ENCODE measurements around the gene PPFIA4. TPM values are rescaled to one million over a fixed set of nuclear protein-coding genes. Genes with fewer than 3 reads are reported as not detected.

The PPFIA4 gene
- total RNA-seq, 1 experiment from 2014 or later: 4.5 TPM

- in situ Hi-C loops (cut with HindIII; ENCODE audit: low pct_unique_long_range_greater_than_20kb, low sequenced_read_pairs): no loop called here
- no peak for DNase-seq (ENCODE audit: low read depth, low spot score)
Observed at GRCh38 chr1:203072002-203072602, 45.8 kb downstream of the PPFIA4 start.

DNA sequence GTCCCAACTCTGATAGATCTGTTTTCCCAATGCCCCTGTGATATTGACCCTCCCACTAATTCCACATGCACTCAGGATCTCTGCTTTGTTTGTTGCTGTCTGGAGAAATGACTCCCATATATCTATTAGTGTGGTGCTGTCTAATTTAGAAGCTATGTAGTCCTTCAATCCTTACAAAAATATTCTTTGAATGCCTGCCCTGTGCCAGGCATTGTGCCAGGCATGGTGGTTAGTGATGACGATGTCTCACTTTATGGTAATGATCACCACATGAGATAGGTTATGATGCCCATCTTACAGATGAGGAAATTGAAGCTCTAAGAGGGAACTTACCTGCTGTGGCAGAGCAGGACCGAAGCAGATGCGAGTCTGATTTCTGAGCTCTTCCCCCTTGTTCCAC, 46.6 kb downstream of the PPFIA4 start:
- no peak for DNase-seq (ENCODE audit: low read depth, low spot score)
- in situ Hi-C loops (cut with HindIII; ENCODE audit: low pct_unique_long_range_greater_than_20kb, low sequenced_read_pairs): no loop called here

- in situ Hi-C loops (cut with HindIII; ENCODE audit: low pct_unique_long_range_greater_than_20kb, low sequenced_read_pairs): no loop called here
- DNase-seq (ENCODE audit: low read depth, low spot score): no peak
Observed at GRCh38 chr1:203073469-203073868, 47.2 kb downstream of the PPFIA4 start.

GRCh38 chr1:203074610-203075009, 48.3 kb downstream of the PPFIA4 start:
- DNase-seq (ENCODE audit: low read depth, low spot score): no peak
- in situ Hi-C loops (cut with HindIII; ENCODE audit: low pct_unique_long_range_greater_than_20kb, low sequenced_read_pairs): no loop called here

DNA sequence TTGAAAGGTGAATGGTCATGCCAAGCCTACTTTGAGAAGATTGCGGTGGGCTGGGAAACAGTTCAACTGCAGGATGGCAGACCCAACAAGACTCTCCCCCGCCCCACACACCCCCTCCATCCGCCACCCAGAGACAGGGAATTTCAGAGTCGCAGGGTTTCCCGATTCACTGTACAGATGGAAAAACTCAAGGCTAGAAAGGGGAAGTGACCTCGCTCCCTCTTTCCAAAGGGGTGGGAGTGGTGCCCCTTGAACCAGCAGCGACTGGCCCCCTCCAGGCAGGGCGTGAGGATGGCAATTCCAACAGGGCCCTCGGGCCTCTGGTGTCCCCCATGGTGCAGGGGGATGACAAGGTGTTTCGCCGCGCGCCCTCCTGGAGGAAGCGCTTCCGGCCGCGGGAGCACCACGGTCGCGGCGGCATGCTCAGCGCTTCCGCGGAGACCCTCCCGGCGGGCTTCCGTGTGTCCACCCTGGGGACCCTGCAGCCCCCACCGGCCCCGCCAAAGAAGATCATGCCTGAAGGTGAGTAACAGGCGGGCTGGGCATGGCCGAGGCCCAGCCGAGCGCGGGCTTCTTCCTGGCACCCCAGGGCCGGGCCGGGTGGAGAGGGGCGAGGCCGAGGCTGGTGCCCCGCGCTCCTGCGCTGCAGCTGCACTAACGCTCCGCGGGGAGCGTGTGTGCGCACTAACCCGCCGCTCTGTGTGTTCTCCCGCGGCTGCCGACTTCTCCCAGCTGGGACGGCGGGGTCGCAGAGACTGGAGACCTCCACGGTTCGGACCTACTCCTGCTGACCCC, 49.1 kb downstream of the PPFIA4 start:
- in situ Hi-C loops (cut with HindIII; ENCODE audit: low pct_unique_long_range_greater_than_20kb, low sequenced_read_pairs): no loop called here
- DNase-seq (ENCODE audit: low read depth, low spot score): no peak

GRCh38 chr1:203076031-203076511, 49.8 kb downstream of the PPFIA4 start:
- in situ Hi-C loops (cut with HindIII; ENCODE audit: low pct_unique_long_range_greater_than_20kb, low sequenced_read_pairs): no loop called here
- no peak for DNase-seq (ENCODE audit: low read depth, low spot score)

- DNase-seq (ENCODE audit: low read depth, low spot score): no peak
- in situ Hi-C loops (cut with HindIII; ENCODE audit: low pct_unique_long_range_greater_than_20kb, low sequenced_read_pairs): no loop called here
Observed at GRCh38 chr1:203077367-203077766, 51.1 kb downstream of the PPFIA4 start.

DNA sequence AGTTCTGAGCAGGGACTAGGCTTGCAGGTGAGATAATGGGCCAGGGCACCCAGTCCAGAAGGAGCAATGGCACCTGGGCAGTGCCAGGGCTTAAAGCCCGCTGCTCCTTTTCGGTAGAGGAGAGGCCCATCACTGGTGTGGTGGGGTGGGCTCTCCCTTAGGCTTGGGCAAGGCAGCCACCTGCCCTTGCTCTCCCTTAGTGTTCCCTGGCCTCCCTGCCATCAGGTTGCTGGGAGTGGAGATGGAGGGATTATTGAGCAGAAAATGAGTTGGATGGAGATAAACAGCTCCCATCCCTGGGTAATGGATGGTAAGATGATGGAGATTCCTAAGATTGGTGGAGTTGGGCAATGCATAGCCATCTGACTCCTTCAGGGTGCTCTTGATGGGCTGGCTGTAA, 51.7 kb downstream of the PPFIA4 start:
- in situ Hi-C loops (cut with HindIII; ENCODE audit: low pct_unique_long_range_greater_than_20kb, low sequenced_read_pairs): no loop called here
- no peak for DNase-seq (ENCODE audit: low read depth, low spot score)

- DNase-seq (ENCODE audit: low read depth, low spot score): no peak
- in situ Hi-C loops (cut with HindIII; ENCODE audit: low pct_unique_long_range_greater_than_20kb, low sequenced_read_pairs): no loop called here
Observed at GRCh38 chr1:203078478-203078877, 52.2 kb downstream of the PPFIA4 start.

DNA sequence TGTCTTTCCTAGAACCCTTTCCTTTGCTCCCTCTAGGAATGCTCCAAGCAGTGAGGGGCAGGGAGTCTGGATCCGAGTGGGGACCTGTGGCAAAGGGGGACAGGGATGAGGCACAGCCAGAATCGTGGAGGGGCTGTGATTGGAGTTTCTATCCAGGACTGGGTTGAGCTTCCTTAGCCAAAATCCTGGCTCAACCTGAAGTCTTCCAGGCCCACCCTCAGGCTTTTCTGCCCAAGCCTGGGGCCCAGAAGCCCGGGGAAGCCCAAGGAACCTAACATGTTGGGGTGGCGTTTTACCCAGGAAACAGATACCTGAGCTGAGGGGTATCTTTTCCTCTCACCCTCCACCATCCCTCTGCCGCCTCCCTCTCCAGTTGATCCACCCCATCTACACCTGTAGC, 54.2 kb downstream of the PPFIA4 start:
- in situ Hi-C loops (cut with HindIII; ENCODE audit: low pct_unique_long_range_greater_than_20kb, low sequenced_read_pairs): no loop called here
- DNase-seq (ENCODE audit: low read depth, low spot score): no peak

- in situ Hi-C loops (cut with HindIII; ENCODE audit: low pct_unique_long_range_greater_than_20kb, low sequenced_read_pairs): no loop called here
- no peak for DNase-seq (ENCODE audit: low read depth, low spot score)
Observed at GRCh38 chr1:203081465-203082230, 55.4 kb downstream of the PPFIA4 start.

- in situ Hi-C loops (cut with HindIII; ENCODE audit: low pct_unique_long_range_greater_than_20kb, low sequenced_read_pairs): no loop called here
- no peak for DNase-seq (ENCODE audit: low read depth, low spot score)
Observed at GRCh38 chr1:203082231-203082505, 55.9 kb downstream of the PPFIA4 start.

- DNase-seq (ENCODE audit: low read depth, low spot score): no peak
- in situ Hi-C loops (cut with HindIII; ENCODE audit: low pct_unique_long_range_greater_than_20kb, low sequenced_read_pairs): no loop called here
Observed at GRCh38 chr1:203082571-203083462, 56.5 kb downstream of the PPFIA4 start.

DNA sequence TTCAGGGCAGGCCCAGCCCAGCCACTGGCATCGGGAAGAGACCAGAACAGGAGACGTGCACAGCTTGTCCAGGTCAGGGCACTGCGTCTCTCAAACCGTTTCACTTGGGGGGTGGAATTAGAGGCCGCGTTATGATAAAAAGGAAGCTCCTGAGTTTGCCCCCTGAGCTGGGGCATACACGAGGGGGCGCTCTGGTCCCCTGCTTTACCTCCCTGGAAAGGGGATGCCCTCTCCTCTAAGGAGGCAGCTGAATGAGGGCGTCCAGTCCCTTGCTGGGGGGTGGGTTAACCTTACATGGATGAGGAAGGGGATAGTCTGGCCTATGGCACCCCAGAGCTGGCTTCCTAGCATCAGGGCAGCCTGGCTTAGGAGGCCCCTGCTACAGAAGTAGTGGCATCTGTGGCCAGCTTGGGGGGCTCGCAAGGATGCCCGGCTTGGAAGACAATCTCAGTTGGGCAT, 57.2 kb downstream of the PPFIA4 start:
- in situ Hi-C loops (cut with HindIII; ENCODE audit: low pct_unique_long_range_greater_than_20kb, low sequenced_read_pairs): no loop called here
- DNase-seq (ENCODE audit: low read depth, low spot score): peak; percentile 14

DNA sequence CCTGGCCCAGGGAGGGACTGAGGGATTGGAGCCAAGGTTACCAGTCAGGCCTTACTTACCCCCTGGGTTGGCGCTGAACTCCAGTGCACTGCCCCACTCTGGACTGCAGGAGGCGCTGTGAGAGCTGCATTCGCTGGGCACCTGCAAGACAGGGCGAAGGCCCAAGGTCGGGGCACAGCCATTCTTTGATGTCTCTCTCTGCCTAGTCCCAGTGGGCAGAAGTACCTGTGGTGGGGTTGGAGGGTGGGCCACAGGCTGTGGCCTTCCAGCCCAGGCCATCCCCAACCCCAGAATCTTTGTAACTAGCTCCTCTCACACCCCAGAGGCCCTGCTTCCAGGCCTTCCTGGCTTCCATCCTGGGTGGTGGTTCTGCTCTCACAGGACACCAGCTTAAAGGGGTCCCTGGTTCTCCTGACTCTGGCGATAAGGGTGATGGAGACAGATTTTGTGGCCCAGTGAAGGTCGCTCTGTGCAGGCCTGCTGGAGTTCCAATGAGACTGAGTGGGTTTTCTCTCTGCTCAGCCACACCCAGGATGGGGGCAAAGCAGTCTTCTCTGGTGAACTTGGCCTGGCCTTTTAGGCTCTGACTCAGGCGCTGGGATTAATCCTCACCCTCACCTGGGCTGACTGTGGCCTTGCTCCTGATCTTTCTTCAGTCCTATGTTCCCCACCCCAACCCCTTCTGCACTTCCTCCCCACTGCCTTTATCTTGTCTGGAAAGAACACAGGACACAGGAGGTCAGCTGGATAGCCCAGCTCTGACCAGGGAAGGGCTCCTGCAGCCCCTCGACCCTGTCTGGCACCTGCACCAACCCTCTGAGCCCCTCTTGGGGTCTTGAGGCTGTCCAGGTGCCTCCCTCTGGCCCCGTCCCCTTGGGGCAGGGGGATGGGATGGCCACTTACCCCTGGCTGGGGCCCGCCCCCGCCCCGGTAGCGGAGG, 58.6 kb downstream of the PPFIA4 start:
- in situ Hi-C loops (cut with HindIII; ENCODE audit: low pct_unique_long_range_greater_than_20kb, low sequenced_read_pairs): no loop called here
- DNase-seq (ENCODE audit: low read depth, low spot score): peak; percentile 64

GRCh38 chr1:203085528-203086406, 59.5 kb downstream of the PPFIA4 start, which contains the start of gene MYOG:
TSS of gene MYOG (minus strand) at chr1:203086012. CDS start at chr1:203085961, 51 bp downstream.
- DNase-seq (ENCODE audit: low read depth, low spot score): no peak
- in situ Hi-C loops (cut with HindIII; ENCODE audit: low pct_unique_long_range_greater_than_20kb, low sequenced_read_pairs): no loop called here

Measured in SK-MEL-5 (cell line).